ENCODE measurements around the gene HYLS1. TPM values are rescaled to one million over a fixed set of nuclear protein-coding genes. Genes with fewer than 3 reads are reported as not detected.

The HYLS1 gene
- total RNA-seq, 1 donor from 2014 or later, result 3.2 TPM

DNA sequence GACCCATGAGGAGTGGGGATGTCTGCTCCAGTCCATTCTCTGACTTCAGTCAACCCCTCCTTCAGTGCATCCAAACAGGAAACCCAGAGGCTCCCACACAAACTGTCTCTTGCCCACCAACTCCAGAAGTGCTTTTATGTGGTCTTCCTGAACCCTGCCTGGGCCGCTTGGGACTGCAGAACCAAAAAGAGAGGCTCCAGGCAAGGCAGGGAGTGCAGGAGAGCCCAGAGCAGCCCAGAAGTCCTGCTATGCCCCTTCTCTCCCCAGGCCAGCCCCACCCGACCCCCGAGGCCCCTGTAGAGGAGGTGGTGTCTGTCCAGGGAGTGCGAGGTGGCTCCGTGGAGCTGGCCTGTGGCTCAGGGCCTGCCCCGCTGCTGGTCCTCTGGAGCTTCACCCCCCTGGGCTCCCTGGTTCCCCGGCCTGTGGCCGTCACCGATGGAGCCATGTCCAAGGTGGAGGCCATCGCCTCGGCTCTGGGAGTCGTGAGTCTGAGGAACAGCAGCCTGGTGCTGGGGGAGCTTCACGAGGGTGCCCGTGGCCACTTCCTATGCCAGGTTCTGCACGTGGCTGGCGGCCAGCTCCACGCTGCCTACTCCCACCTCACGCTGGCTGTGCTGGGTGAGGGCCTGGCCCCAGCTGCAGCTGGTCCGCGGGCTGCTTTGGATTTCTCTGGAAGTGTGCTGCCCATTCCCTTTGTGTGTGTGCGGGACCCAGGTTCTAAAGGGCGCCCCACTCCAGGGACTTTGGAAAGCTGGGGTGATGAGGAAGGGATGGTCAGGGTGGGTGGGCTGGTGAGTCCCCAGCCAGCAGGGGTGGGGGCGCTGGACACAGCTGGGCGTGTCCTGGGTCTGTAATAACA is 60.2 kb downstream of the HYLS1 start:
- Histone ChIP-seq H3K36me3 (no peaks in the 10 kb centered on the region), H3K4me3 (no peak overlapping the region)
- no peak for DNase-seq

DNA sequence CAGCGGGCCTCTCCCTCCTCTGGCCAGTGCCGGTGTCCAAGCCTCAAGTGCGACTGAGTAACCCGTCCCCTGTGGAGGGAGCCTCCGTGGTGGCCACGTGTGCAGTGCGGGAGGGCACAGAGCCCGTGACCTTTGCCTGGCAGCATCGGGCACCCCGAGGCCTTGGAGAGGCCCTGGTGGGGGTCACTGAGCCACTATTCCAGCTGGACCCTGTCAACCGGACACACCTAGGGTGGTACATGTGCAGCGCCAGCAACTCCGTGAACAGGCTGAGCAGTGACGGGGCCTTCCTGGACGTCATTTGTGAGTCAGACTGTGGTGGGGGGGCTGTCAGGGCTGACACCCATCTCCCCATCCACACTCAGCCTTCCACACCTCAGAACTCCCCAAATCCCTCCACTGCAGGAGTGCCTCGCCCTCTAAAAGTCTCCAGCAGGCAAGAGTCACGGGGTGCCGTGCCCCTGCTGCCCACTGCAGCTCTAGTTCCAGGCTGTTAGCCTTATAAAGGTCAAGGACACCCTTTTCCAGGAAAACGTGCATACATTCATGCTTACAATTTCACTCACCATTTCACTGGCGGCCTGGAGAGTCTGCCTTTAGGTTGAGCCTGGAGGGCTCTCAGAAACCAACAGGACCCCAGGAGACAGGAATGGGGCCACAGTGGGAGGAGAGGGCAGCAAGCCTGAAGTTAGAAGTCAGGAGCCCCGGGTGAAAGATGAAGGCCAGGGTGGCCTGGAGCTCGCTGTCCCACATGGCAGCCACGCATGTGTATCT is 61.0 kb downstream of the HYLS1 start:
- H3K9me3 ChIP-seq, result no peaks in the 10 kb centered on the region
- peaks cover 6% of the 10 kb centered on the region for H3K27me3 ChIP-seq
- H3K36me3 ChIP-seq, result no peaks in the 10 kb centered on the region
- H3K27ac ChIP-seq, result no peak overlapping the region
- no peak for ATAC-seq
- intact Hi-C loops (cut with DNase I), result no loop called here
- TF ChIP-seq, protein P1, sequence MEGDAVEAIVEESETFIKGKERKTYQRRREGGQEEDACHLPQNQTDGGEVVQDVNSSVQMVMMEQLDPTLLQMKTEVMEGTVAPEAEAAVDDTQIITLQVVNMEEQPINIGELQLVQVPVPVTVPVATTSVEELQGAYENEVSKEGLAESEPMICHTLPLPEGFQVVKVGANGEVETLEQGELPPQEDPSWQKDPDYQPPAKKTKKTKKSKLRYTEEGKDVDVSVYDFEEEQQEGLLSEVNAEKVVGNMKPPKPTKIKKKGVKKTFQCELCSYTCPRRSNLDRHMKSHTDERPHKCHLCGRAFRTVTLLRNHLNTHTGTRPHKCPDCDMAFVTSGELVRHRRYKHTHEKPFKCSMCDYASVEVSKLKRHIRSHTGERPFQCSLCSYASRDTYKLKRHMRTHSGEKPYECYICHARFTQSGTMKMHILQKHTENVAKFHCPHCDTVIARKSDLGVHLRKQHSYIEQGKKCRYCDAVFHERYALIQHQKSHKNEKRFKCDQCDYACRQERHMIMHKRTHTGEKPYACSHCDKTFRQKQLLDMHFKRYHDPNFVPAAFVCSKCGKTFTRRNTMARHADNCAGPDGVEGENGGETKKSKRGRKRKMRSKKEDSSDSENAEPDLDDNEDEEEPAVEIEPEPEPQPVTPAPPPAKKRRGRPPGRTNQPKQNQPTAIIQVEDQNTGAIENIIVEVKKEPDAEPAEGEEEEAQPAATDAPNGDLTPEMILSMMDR (IDR thresholded peaks at IDR 0.05), result no peak
- no peak for DNase-seq
- no peak overlapping the region for H3K4me3 ChIP-seq
- peaks cover 9% of the 10 kb centered on the region for H3K4me1 ChIP-seq

More for the DNA sequence above, 60.2 kb downstream of the HYLS1 start:
- TF ChIP-seq, protein P1 (IDR thresholded peaks at IDR 0.05), result no peak
- H3K9me3 ChIP-seq, result no peaks in the 10 kb centered on the region
- no peak overlapping the region for H3K27ac ChIP-seq
- H3K27me3 ChIP-seq, result peaks cover 6% of the 10 kb centered on the region
- intact Hi-C loops (cut with DNase I), result no loop called here
- H3K4me1 ChIP-seq, result peaks cover 1% of the 10 kb centered on the region
- no peak for ATAC-seq

DNA sequence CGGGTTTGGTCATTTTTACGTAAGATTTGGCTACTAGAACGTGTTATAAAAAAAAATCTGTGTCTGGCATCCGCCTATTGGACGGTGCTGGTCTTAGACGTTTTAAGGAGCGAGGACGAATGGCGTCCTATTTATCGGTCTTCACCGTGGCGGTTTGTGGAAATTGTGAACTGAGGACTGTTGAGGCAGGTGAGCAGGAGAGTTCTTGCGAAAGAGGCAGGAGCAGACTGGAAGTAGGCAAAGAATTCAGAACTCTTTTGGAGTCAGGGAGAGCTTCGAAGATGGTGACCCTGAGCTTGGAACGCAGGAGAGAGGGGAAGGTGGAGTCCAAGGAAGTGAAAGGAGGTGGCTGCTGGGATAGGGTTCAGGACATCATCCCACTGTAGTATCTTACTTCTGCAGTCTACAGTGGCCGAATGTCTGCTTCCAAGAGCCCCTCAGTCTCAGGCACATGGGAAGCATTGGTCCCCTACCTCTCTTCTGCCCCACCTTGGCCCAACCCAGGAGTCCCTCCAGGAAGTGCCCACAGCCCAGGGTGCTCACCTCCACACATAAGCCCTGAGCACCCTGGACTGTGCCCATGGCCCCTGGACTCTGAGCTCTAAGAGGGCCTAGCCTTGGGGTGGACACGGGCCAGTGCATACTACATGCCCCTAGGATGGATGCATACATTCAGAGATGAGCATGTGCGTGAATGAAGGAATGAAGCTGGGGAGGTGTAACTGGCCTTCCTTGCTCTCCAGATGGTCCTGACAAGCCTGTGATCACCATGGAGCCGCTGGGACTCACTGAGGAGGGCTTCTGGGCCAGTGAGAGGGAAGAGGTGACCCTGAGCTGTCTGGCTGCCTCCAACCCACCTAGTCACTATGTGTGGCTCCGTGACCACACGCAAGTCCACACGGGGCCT is 62.1 kb downstream of the HYLS1 start:
- no peaks in the 10 kb centered on the region for H3K36me3 ChIP-seq
- H3K27me3 ChIP-seq, result peaks cover 6% of the 10 kb centered on the region
- ATAC-seq (no peak), DNase-seq (no peak)
- no peak overlapping the region for H3K4me3 ChIP-seq
- peaks cover 9% of the 10 kb centered on the region for H3K4me1 ChIP-seq
- H3K27ac ChIP-seq, result no peak overlapping the region
- TF ChIP-seq, protein P1 (IDR thresholded peaks at IDR 0.05), result no peak
- no peaks in the 10 kb centered on the region for H3K9me3 ChIP-seq
- intact Hi-C loops (cut with DNase I), result no loop called here

DNA sequence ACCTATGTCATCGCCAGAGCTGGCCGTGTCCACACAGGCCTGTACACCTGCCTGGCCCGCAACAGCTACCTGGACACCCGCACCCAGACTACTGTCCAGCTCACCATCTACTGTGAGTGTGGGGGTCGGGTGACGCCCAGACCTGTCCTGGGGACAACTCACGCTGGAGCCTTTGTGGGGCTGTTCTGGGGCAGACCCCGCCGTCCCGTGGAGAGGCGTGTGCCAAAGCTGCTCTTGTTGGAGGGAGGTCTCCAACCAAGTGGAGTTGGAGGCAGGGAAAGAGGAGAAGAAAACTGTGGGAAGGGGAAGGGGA is 62.7 kb downstream of the HYLS1 start:
- intact Hi-C loops (cut with DNase I), result no loop called here
- DNase-seq (no peak), ATAC-seq (no peak)
- Histone ChIP-seq H3K36me3 (no peaks in the 10 kb centered on the region), H3K27me3 (peaks cover 6% of the 10 kb centered on the region), H3K4me3 (no peak overlapping the region), H3K27ac (no peak overlapping the region), H3K9me3 (no peaks in the 10 kb centered on the region), H3K4me1 (peaks cover 9% of the 10 kb centered on the region)
- TF ChIP-seq, protein P1 (IDR thresholded peaks at IDR 0.05), result no peak

Other genes with a start within 250 kb of the HYLS1 start
- gene ACRV1, start 206.8 kb upstream of the HYLS1 start, total RNA-seq, result not detected
- not detected for gene PATE1, start 141.4 kb upstream of the HYLS1 start, total RNA-seq
- gene PATE2, start 108.8 kb upstream of the HYLS1 start, total RNA-seq, result not detected
- gene PATE3, start 99.5 kb upstream of the HYLS1 start, total RNA-seq, result not detected
- not detected for gene PATE4, start 54.4 kb upstream of the HYLS1 start, total RNA-seq
- 11.1 TPM for gene PUS3, start 15.5 kb downstream of the HYLS1 start, total RNA-seq
- gene DDX25, start 16.8 kb downstream of the HYLS1 start, total RNA-seq, result 0.46 TPM
- gene VSIG10L2, start 58.4 kb downstream of the HYLS1 start, total RNA-seq, result not detected
- 13.3 TPM for gene CDON, start 175.2 kb downstream of the HYLS1 start, total RNA-seq

All from upper lobe of right lung (tissue), 1 donor.